WTC11 (cell line): Measurements from ENCODE around the gene NEK2. TPM values are rescaled to one million over a fixed set of nuclear protein-coding genes. Genes with fewer than 3 reads are reported as not detected.
"Not testable (repeated sequence)": the region's sequence is repeated elsewhere in the genome, so short reads cannot be mapped to it uniquely, and the experiment has no call there.

ENCODE experiments used
- ATAC-seq: fragments of 200-7000 bp; cut with Tn5 transposase; 2 replicates; pipeline ENCODE4 v1.10.0; 2021; ENCODE audit warnings: mild to moderate bottlenecking, moderate library complexity
- CTCF ChIA-PET: fragments of 300-600 bp; sonication (Branson Sonifier 250); formaldehyde crosslinking; loops from one replicate; lab custom pipeline; 2021; ENCODE audit warnings: antibody characterized with exemption; lab: Charles Lee
- POLR2A ChIA-PET: fragments of 350-600 bp; sonication (Branson Sonifier 250); formaldehyde crosslinking; loops from one replicate; lab custom pipeline; 2021; ENCODE audit warnings: antibody characterized with exemption; lab: Charles Lee
- DNase-seq: peaks from one replicate; pipeline ENCODE4 v3.0.0; 2021; ENCODE audit warnings: low spot score
- H3K27ac Mint-ChIP-seq: 2 replicates; pipeline ENCODE4 v1.8.0; 2021; ENCODE audit warnings: mixed read lengths
- H3K27me3 Mint-ChIP-seq: 2 replicates; pipeline ENCODE4 v1.8.0; 2021; ENCODE audit warnings: low read depth, mild to moderate bottlenecking, moderate library complexity, mixed read lengths
- H3K36me3 Mint-ChIP-seq: 2 replicates; pipeline ENCODE4 v1.8.0; 2021; ENCODE audit warnings: mixed read lengths
- H3K4me1 Mint-ChIP-seq: 2 replicates; pipeline ENCODE4 v1.8.0; 2022; ENCODE audit warnings: mixed read lengths
- H3K4me3 Mint-ChIP-seq: 2 replicates; pipeline ENCODE4 v1.8.0; 2021; ENCODE audit warnings: mild to moderate bottlenecking, moderate library complexity, mixed read lengths
- H3K9me3 Mint-ChIP-seq: 2 replicates; pipeline ENCODE4 v1.8.0; 2021; ENCODE audit warnings: mixed read lengths
- AR ChIP-seq: fragments of 250-450 bp; sonication (Bioruptor Pico); IDR thresholded peaks from 2 replicates; pipeline ENCODE4 v1.9.0; 2021; ENCODE audit warnings: mild to moderate bottlenecking
- CBFB ChIP-seq: sonication (generic); formaldehyde crosslinking; IDR thresholded peaks from 2 replicates; pipeline ENCODE4 v1.8.1; 2022; ENCODE audit warnings: mild to moderate bottlenecking, low read depth, missing genetic modification reagents
- IRF1 ChIP-seq: sonication (generic); formaldehyde crosslinking; IDR thresholded peaks from 2 replicates; pipeline ENCODE4 v1.8.0; 2023; ENCODE audit warnings: missing genetic modification reagents
- IRF2 ChIP-seq: sonication (generic); formaldehyde crosslinking; IDR thresholded peaks from 2 replicates; pipeline ENCODE4 v1.8.0; 2022; ENCODE audit warnings: low read depth, missing genetic modification reagents, borderline replicate concordance
- KAT7 ChIP-seq: sonication (generic); formaldehyde crosslinking; IDR thresholded peaks from 2 replicates; pipeline ENCODE4 v1.8.1; 2023; ENCODE audit warnings: missing genetic modification reagents, mild to moderate bottlenecking, borderline replicate concordance
- NR3C1 ChIP-seq: sonication (generic); formaldehyde crosslinking; conservative IDR thresholded peaks from 2 replicates; pipeline ENCODE4 v1.8.1; 2023; ENCODE audit warnings: low read depth, mild to moderate bottlenecking, missing genetic modification reagents
- PRRX2 ChIP-seq: fragments of 250-450 bp; sonication (Bioruptor Pico); IDR thresholded peaks from 2 replicates; pipeline ENCODE4 v1.8.0; 2021; ENCODE audit warnings: mild to moderate bottlenecking
- RELA ChIP-seq: sonication (generic); formaldehyde crosslinking; IDR thresholded peaks from 2 replicates; pipeline ENCODE4 v1.8.1; 2022; ENCODE audit warnings: missing genetic modification reagents, mild to moderate bottlenecking, borderline replicate concordance
- ZNF138 ChIP-seq: sonication (generic); formaldehyde crosslinking; conservative IDR thresholded peaks from 2 replicates; pipeline ENCODE4 v1.8.1; 2022; ENCODE audit warnings: mild to moderate bottlenecking, moderate library complexity, missing genetic modification reagents
- ZNF416 ChIP-seq: fragments of 250-450 bp; sonication (Bioruptor Pico); IDR thresholded peaks from 2 replicates; pipeline ENCODE4 v1.9.0; 2021; ENCODE audit warnings: mild to moderate bottlenecking, inconsistent platforms
- total RNA-seq: library from RNA; stranded (reverse); gene quantifications from 3 replicates; pipeline ENCODE4 v1.2.3, GENCODE V29; 2021
- TF ChIP-seq, protein P1 (sequence below): sonication (generic); formaldehyde crosslinking; IDR thresholded peaks from 2 replicates; pipeline ENCODE4 v1.8.1; 2022; ENCODE audit warnings: missing genetic modification reagents, borderline replicate concordance
- TF ChIP-seq, protein P2 (sequence below): fragments of 250-450 bp; sonication (Bioruptor Pico); IDR thresholded peaks from 2 replicates; pipeline ENCODE4 v1.9.0; 2021; ENCODE audit warnings: moderate library complexity, mild to moderate bottlenecking, inconsistent platforms, borderline replicate concordance
- TF ChIP-seq, protein P3 (sequence below): sonication (generic); formaldehyde crosslinking; IDR thresholded peaks from 2 replicates; pipeline ENCODE4 v1.8.1; 2022; ENCODE audit warnings: low read depth, mild to moderate bottlenecking, moderate library complexity, missing genetic modification reagents, borderline replicate concordance
- TF ChIP-seq, protein P4 (sequence below): sonication (generic); formaldehyde crosslinking; conservative IDR thresholded peaks from 2 replicates; pipeline ENCODE4 v1.8.1; 2022; ENCODE audit warnings: mild to moderate bottlenecking, missing genetic modification reagents
- TF ChIP-seq, protein P5 (sequence below): sonication (generic); formaldehyde crosslinking; IDR thresholded peaks from 2 replicates; pipeline ENCODE4 v1.8.1; 2022; ENCODE audit warnings: mild to moderate bottlenecking, moderate library complexity, missing genetic modification reagents
- TF ChIP-seq, protein P6 (sequence below): fragments of 250-450 bp; sonication (Bioruptor Pico); IDR thresholded peaks from 2 replicates; pipeline ENCODE4 v1.9.0; 2021; ENCODE audit warnings: mild to moderate bottlenecking

NEK2 gene
- total RNA-seq, 1 experiment from 2014 or later = 23.5 TPM

DNA sequence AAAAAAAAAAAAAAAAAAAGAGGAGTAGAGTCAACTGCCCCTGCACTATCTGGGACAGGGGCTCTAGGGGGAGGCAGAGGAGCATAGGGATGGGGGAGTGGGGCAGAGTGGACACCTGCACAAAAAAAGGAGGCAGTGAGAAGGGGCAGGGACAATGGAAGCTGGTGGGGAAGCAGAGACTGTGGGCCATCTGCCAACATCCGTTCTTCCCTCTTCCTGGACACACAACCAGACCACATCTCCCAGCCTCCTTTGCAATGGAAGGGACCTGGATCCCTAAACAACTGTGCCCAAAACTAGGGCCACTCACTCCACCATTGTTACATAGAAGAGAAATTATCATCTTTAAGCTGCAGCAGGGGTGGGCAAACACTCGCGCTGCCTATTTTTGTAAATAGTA, 38.4 kb downstream of the NEK2 start (continued):
- TF ChIP-seq AR (no peak), ZNF138 (no peak), CBFB (CRISPR knock-in tag) (no peak), RELA (CRISPR knock-in tag) (no peak), ZNF416 (CRISPR knock-in tag) (no peak)
- TF ChIP-seq, protein P1, sequence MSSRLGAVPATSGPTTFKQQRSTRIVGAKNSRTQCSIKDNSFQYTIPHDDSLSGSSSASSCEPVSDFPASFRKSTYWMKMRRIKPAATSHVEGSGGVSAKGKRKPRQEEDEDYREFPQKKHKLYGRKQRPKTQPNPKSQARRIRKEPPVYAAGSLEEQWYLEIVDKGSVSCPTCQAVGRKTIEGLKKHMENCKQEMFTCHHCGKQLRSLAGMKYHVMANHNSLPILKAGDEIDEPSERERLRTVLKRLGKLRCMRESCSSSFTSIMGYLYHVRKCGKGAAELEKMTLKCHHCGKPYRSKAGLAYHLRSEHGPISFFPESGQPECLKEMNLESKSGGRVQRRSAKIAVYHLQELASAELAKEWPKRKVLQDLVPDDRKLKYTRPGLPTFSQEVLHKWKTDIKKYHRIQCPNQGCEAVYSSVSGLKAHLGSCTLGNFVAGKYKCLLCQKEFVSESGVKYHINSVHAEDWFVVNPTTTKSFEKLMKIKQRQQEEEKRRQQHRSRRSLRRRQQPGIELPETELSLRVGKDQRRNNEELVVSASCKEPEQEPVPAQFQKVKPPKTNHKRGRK (CRISPR knock-in tag) = no peak
- TF ChIP-seq, protein P2, sequence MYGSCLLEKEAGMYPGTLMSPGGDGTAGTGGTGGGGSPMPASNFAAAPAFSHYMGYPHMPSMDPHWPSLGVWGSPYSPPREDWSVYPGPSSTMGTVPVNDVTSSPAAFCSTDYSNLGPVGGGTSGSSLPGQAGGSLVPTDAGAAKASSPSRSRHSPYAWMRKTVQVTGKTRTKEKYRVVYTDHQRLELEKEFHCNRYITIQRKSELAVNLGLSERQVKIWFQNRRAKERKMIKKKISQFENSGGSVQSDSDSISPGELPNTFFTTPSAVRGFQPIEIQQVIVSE (CRISPR knock-in tag) = no peak
- TF ChIP-seq, protein P3, sequence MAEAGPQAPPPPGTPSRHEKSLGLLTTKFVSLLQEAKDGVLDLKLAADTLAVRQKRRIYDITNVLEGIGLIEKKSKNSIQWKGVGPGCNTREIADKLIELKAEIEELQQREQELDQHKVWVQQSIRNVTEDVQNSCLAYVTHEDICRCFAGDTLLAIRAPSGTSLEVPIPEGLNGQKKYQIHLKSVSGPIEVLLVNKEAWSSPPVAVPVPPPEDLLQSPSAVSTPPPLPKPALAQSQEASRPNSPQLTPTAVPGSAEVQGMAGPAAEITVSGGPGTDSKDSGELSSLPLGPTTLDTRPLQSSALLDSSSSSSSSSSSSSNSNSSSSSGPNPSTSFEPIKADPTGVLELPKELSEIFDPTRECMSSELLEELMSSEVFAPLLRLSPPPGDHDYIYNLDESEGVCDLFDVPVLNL (CRISPR knock-in tag) = no peak
- TF ChIP-seq, protein P4, sequence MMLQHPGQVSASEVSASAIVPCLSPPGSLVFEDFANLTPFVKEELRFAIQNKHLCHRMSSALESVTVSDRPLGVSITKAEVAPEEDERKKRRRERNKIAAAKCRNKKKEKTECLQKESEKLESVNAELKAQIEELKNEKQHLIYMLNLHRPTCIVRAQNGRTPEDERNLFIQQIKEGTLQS (CRISPR knock-in tag) = no peak
- TF ChIP-seq, all 79 proteins: peak for 0

GRCh38 chr1:211636575-211637029, 38.8 kb downstream of the NEK2 start:
- peak overlapping the region; percentile 65; the same call in 1 of the 2 replicates for H3K27ac Mint-ChIP-seq

GRCh38 chr1:211635597-211636205, 39.7 kb downstream of the NEK2 start:
- peaks cover 6% of the 10 kb centered on the region; the same call in 1 of the 2 replicates for H3K4me1 Mint-ChIP-seq
- ChIA-PET CTCF (no interaction called here), POLR2A (no interaction called here)
- TF ChIP-seq, protein P5, sequence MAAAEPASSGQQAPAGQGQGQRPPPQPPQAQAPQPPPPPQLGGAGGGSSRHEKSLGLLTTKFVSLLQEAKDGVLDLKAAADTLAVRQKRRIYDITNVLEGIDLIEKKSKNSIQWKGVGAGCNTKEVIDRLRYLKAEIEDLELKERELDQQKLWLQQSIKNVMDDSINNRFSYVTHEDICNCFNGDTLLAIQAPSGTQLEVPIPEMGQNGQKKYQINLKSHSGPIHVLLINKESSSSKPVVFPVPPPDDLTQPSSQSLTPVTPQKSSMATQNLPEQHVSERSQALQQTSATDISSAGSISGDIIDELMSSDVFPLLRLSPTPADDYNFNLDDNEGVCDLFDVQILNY (CRISPR knock-in tag) = no peak
- TF ChIP-seq, protein P6, sequence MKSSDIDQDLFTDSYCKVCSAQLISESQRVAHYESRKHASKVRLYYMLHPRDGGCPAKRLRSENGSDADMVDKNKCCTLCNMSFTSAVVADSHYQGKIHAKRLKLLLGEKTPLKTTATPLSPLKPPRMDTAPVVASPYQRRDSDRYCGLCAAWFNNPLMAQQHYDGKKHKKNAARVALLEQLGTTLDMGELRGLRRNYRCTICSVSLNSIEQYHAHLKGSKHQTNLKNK (CRISPR knock-in tag) = no peak
- no peak for TF ChIP-seq NR3C1 (CRISPR knock-in tag)
- TF ChIP-seq CBFB (CRISPR knock-in tag) = no peak
- TF ChIP-seq IRF2 (CRISPR knock-in tag) = no peak
- TF ChIP-seq, protein P4 (CRISPR knock-in tag) = no peak
- no peak for TF ChIP-seq IRF1 (CRISPR knock-in tag)
- no peak for TF ChIP-seq KAT7 (CRISPR knock-in tag)
- TF ChIP-seq PRRX2 = no peak
- no peak for TF ChIP-seq AR

More at GRCh38 chr1:211636575-211637029, 38.8 kb downstream of the NEK2 start:
- H3K27me3 Mint-ChIP-seq, H3K4me1 Mint-ChIP-seq, POLR2A ChIA-PET, H3K36me3 Mint-ChIP-seq, CTCF ChIA-PET, DNase-seq, H3K9me3 Mint-ChIP-seq, H3K4me3 Mint-ChIP-seq: not testable (repeated sequence)
- ATAC-seq = peak; percentile 41; the same call in 1 of the 2 replicates

More at GRCh38 chr1:211635597-211636205, 39.7 kb downstream of the NEK2 start:
- ATAC-seq (no peak), DNase-seq (no peak)
- H3K27me3 Mint-ChIP-seq = no peaks in the 10 kb centered on the region; the same call in 1 of the 2 replicates
- no peaks in the 10 kb centered on the region for H3K36me3 Mint-ChIP-seq
- H3K27ac Mint-ChIP-seq = no peak overlapping the region; the same call in 1 of the 2 replicates
- no peak overlapping the region for H3K4me3 Mint-ChIP-seq
- no peaks in the 10 kb centered on the region for H3K9me3 Mint-ChIP-seq
